RPMI7951 (cell line): Measurements from ENCODE around the gene MYADML2. TPM values are rescaled to one million over a fixed set of nuclear protein-coding genes. Genes with fewer than 3 reads are reported as not detected.
"Not testable (repeated sequence)": the region's sequence is repeated elsewhere in the genome, so short reads cannot be mapped to it uniquely, and the experiment has no call there.

Source experiments
- DNase-seq: peaks from one replicate; pipeline ENCODE4 v3.0.0-alpha.2; 2012; ENCODE audit warnings: low read depth
- total RNA-seq: library from RNA; depleted of rRNA; stranded (reverse); fragments of >200 nt; shearing (Covaris generic); gene quantifications from 2 replicates; pipeline ENCODE4 v1.2.3, GENCODE V29; 2014

Gene MYADML2
- total RNA-seq, 1 experiment from 2014 or later: not detected

GRCh38 chr17:81926451-81927151 is 20.4 kb downstream of the MYADML2 start:
- DNase-seq: peak; percentile 85

- DNase-seq: no peak
These were observed 21.1 kb downstream of the MYADML2 start for GRCh38 chr17:81925860-81926450.

- DNase-seq: no peak
These were observed 22.2 kb downstream of the MYADML2 start for GRCh38 chr17:81924557-81925532.

- DNase-seq: peak; percentile 72
These were observed 23.5 kb downstream of the MYADML2 start for GRCh38 chr17:81923302-81924260.

- DNase-seq: no peak
These were observed 24.3 kb downstream of the MYADML2 start for GRCh38 chr17:81922566-81923301.

GRCh38 chr17:81921996-81922565 is 25.0 kb downstream of the MYADML2 start:
- DNase-seq: no peak

- DNase-seq: no peak
These were observed 25.5 kb downstream of the MYADML2 start for GRCh38 chr17:81921537-81921862.

- no peak for DNase-seq
These were observed 26.2 kb downstream of the MYADML2 start for GRCh38 chr17:81920612-81921536.

- DNase-seq: no peak
These were observed 28.0 kb downstream of the MYADML2 start for GRCh38 chr17:81918832-81919545.

GRCh38 chr17:81918333-81918669 is 28.7 kb downstream of the MYADML2 start:
- DNase-seq: not testable (repeated sequence)

- DNase-seq: peak; percentile 63
These were observed 29.3 kb downstream of the MYADML2 start, which contains the start of gene SIRT7 for GRCh38 chr17:81917565-81918332. SIRT7 (minus strand) TSS chr17:81918176; CDS start chr17:81918131, 45 bp downstream.

- DNase-seq: peak; percentile 68
These were observed 30.6 kb downstream of the MYADML2 start for GRCh38 chr17:81916234-81917001.

GRCh38 chr17:81915331-81915730 is 31.7 kb downstream of the MYADML2 start:
- DNase-seq: no peak

- DNase-seq: no peak
These were observed 32.8 kb downstream of the MYADML2 start for GRCh38 chr17:81914103-81914850.

- DNase-seq: no peak
These were observed 33.5 kb downstream of the MYADML2 start for GRCh38 chr17:81913394-81914102.
